HUES64 (cell line): ENCODE data around the gene HCRTR2.
"Not testable (repeated sequence)": the region's sequence is repeated elsewhere in the genome, so short reads cannot be mapped to it uniquely, and the experiment has no call there.

Experiments used
- H3K27ac ChIP-seq: 2 replicates; pipeline ENCODE4 v1.7.0; 2013; ENCODE audit warnings: low read depth, low read length, inconsistent platforms
- H3K27me3 ChIP-seq: 2 replicates; pipeline ENCODE4 v1.6.1; 2013; ENCODE audit warnings: mild to moderate bottlenecking, low read length; ENCODE audit not compliant: insufficient read depth
- H3K36me3 ChIP-seq: 2 replicates; pipeline ENCODE4 v1.6.1; 2013; ENCODE audit warnings: mild to moderate bottlenecking, low read length; ENCODE audit not compliant: insufficient read depth
- H3K4me1 ChIP-seq: 2 replicates; pipeline ENCODE4 v1.6.1; 2013; ENCODE audit warnings: mild to moderate bottlenecking, low read length, moderate library complexity; ENCODE audit not compliant: insufficient read depth
- H3K4me3 ChIP-seq: 2 replicates; pipeline ENCODE4 v1.5.1; 2013; ENCODE audit warnings: mild to moderate bottlenecking, low read length, moderate library complexity
- H3K9ac ChIP-seq: 2 replicates; pipeline ENCODE4 v1.6.1; 2013; ENCODE audit warnings: mild to moderate bottlenecking, low read depth, low read length
- H3K9me3 ChIP-seq: 2 replicates; pipeline ENCODE4 v1.6.1; 2013; ENCODE audit warnings: low read depth, low read length; ENCODE audit not compliant: insufficient read depth
- WGBS: fragments of 150-250, 120-280 bp; methylation state at CpG from one replicate; pipeline ENCODE4 v1.1.7; 2013; ENCODE audit warnings: missing lambda C conversion rate; 5-methylcytosine and 5-hydroxymethylcytosine counted together

Gene HCRTR2

GRCh38 chr6:55220961-55221360 is 46.6 kb downstream of the HCRTR2 start:
- H3K4me1 ChIP-seq, result no peaks in the 10 kb centered on the region
- no peaks in the 10 kb centered on the region for H3K36me3 ChIP-seq
- H3K27ac ChIP-seq, result no peak overlapping the region
- H3K4me3 ChIP-seq, result no peak overlapping the region
- H3K9ac ChIP-seq, result no peak overlapping the region
- WGBS, result 100% methylated on average over 1 of the region's 3 CpGs
- no peaks in the 10 kb centered on the region for H3K9me3 ChIP-seq
- no peaks in the 10 kb centered on the region for H3K27me3 ChIP-seq

- WGBS, result 78% methylated on average over 2 of the region's 2 CpGs
- H3K9me3 ChIP-seq, result no peaks in the 10 kb centered on the region
- H3K4me3 ChIP-seq, result no peak overlapping the region
Measured at GRCh38 chr6:55227862-55228261, 53.5 kb downstream of the HCRTR2 start.

GRCh38 chr6:55239099-55239498 is 64.8 kb downstream of the HCRTR2 start:
- 92% methylated on average over 1 of the region's 1 CpG for WGBS
- Histone ChIP-seq H3K9ac (no peak overlapping the region), H3K4me1 (no peaks in the 10 kb centered on the region; the same call in 1 of the 2 replicates), H3K36me3 (no peaks in the 10 kb centered on the region), H3K27ac (no peak overlapping the region), H3K9me3 (no peaks in the 10 kb centered on the region), H3K27me3 (no peaks in the 10 kb centered on the region), H3K4me3 (no peak overlapping the region)

More at GRCh38 chr6:55227862-55228261, 53.5 kb downstream of the HCRTR2 start:
- H3K36me3 ChIP-seq, result no peaks in the 10 kb centered on the region
- no peak overlapping the region for H3K27ac ChIP-seq
- no peaks in the 10 kb centered on the region for H3K27me3 ChIP-seq
- H3K4me1 ChIP-seq, result no peaks in the 10 kb centered on the region
- no peak overlapping the region for H3K9ac ChIP-seq

GRCh38 chr6:55240975-55241605 is 66.8 kb downstream of the HCRTR2 start:
- H3K9me3 ChIP-seq, H3K9ac ChIP-seq, H3K36me3 ChIP-seq, H3K27ac ChIP-seq, H3K27me3 ChIP-seq, H3K4me3 ChIP-seq, H3K4me1 ChIP-seq: not testable (repeated sequence)
- 56% methylated on average over 2 of the region's 6 CpGs for WGBS

- peaks cover 17% of the 10 kb centered on the region; the same call in 1 of the 2 replicates for H3K4me1 ChIP-seq
- H3K27me3 ChIP-seq, result no peaks in the 10 kb centered on the region
- WGBS, result 11% methylated on average over 1 of the region's 1 CpG
- H3K27ac ChIP-seq, result 0 out of 2 replicates have a peak overlapping the region, but pooled peaks have one; percentile 3
- H3K4me3 ChIP-seq, result no peak overlapping the region
- no peak overlapping the region for H3K9ac ChIP-seq
- no peaks in the 10 kb centered on the region for H3K9me3 ChIP-seq
- H3K36me3 ChIP-seq, result no peaks in the 10 kb centered on the region
Measured at GRCh38 chr6:55250400-55250799, 76.1 kb downstream of the HCRTR2 start.

- H3K9me3 ChIP-seq, result no peaks in the 10 kb centered on the region
- H3K36me3 ChIP-seq, result no peaks in the 10 kb centered on the region
- H3K27ac ChIP-seq, result no peak overlapping the region
- WGBS, result 94% methylated on average over 10 of the region's 10 CpGs
- no peaks in the 10 kb centered on the region for H3K27me3 ChIP-seq
- no peak overlapping the region for H3K9ac ChIP-seq
- peaks cover 13% of the 10 kb centered on the region; the same call in 1 of the 2 replicates for H3K4me1 ChIP-seq
- no peak overlapping the region for H3K4me3 ChIP-seq
Measured at GRCh38 chr6:55255113-55255512, 80.8 kb downstream of the HCRTR2 start.

- Histone ChIP-seq H3K27me3 (no peaks in the 10 kb centered on the region), H3K4me1 (no peaks in the 10 kb centered on the region), H3K9me3 (no peaks in the 10 kb centered on the region), H3K4me3 (no peak overlapping the region), H3K9ac (no peak overlapping the region), H3K27ac (no peak overlapping the region), H3K36me3 (no peaks in the 10 kb centered on the region)
- WGBS, result 83% methylated on average over 2 of the region's 2 CpGs
Measured at GRCh38 chr6:55260181-55260580, 85.9 kb downstream of the HCRTR2 start.

- WGBS, result 97% methylated on average over 4 of the region's 4 CpGs
- H3K4me1 ChIP-seq, result no peaks in the 10 kb centered on the region
Measured at GRCh38 chr6:55265409-55266114, 91.2 kb downstream of the HCRTR2 start.

GRCh38 chr6:55266896-55267295 is 92.6 kb downstream of the HCRTR2 start:
- Histone ChIP-seq H3K9ac (no peak overlapping the region), H3K9me3 (no peaks in the 10 kb centered on the region)

More at GRCh38 chr6:55265409-55266114, 91.2 kb downstream of the HCRTR2 start:
- no peak overlapping the region for H3K27ac ChIP-seq
- H3K9me3 ChIP-seq, result no peaks in the 10 kb centered on the region
- H3K36me3 ChIP-seq, result no peaks in the 10 kb centered on the region
- H3K27me3 ChIP-seq, result no peaks in the 10 kb centered on the region
- no peak overlapping the region for H3K9ac ChIP-seq
- no peak overlapping the region for H3K4me3 ChIP-seq

GRCh38 chr6:55276745-55277530 is 102.6 kb downstream of the HCRTR2 start:
- Histone ChIP-seq H3K4me3 (no peak overlapping the region), H3K4me1 (peaks cover 13% of the 10 kb centered on the region), H3K27ac (peak overlapping the region; percentile 49; the same call in 1 of the 2 replicates), H3K9ac (peak overlapping the region; percentile 46; the same call in 1 of the 2 replicates), H3K36me3 (no peaks in the 10 kb centered on the region), H3K9me3 (no peaks in the 10 kb centered on the region), H3K27me3 (no peaks in the 10 kb centered on the region)
- WGBS, result 28% methylated on average over 14 of the region's 15 CpGs

More at GRCh38 chr6:55266896-55267295, 92.6 kb downstream of the HCRTR2 start:
- Histone ChIP-seq H3K36me3 (no peaks in the 10 kb centered on the region), H3K4me1 (no peaks in the 10 kb centered on the region), H3K27me3 (no peaks in the 10 kb centered on the region), H3K27ac (no peak overlapping the region), H3K4me3 (no peak overlapping the region)
- WGBS, result 96% methylated on average over 2 of the region's 2 CpGs

- no peak overlapping the region for H3K4me3 ChIP-seq
Measured at GRCh38 chr6:55277646-55278045, 103.3 kb downstream of the HCRTR2 start.

More at GRCh38 chr6:55277646-55278045, 103.3 kb downstream of the HCRTR2 start:
- no peaks in the 10 kb centered on the region for H3K36me3 ChIP-seq
- peaks cover 13% of the 10 kb centered on the region for H3K4me1 ChIP-seq
- WGBS, result 76% methylated on average over 4 of the region's 5 CpGs
- H3K9ac ChIP-seq, result no peak overlapping the region
- no peaks in the 10 kb centered on the region for H3K9me3 ChIP-seq
- no peaks in the 10 kb centered on the region for H3K27me3 ChIP-seq
- H3K27ac ChIP-seq, result no peak overlapping the region
